GM21390 (cell line): ENCODE measurements around the gene VSNL1.
A peak's percentile ranks its signal among the peaks of the same experiment; 100 is the strongest.

Source experiments
- ATAC-seq: cut with Tn5 transposase; IDR thresholded peaks from one replicate; pipeline ENCODE4 v1.9.1; 2021; ENCODE audit not compliant: unreplicated experiment

VSNL1 gene

DNA sequence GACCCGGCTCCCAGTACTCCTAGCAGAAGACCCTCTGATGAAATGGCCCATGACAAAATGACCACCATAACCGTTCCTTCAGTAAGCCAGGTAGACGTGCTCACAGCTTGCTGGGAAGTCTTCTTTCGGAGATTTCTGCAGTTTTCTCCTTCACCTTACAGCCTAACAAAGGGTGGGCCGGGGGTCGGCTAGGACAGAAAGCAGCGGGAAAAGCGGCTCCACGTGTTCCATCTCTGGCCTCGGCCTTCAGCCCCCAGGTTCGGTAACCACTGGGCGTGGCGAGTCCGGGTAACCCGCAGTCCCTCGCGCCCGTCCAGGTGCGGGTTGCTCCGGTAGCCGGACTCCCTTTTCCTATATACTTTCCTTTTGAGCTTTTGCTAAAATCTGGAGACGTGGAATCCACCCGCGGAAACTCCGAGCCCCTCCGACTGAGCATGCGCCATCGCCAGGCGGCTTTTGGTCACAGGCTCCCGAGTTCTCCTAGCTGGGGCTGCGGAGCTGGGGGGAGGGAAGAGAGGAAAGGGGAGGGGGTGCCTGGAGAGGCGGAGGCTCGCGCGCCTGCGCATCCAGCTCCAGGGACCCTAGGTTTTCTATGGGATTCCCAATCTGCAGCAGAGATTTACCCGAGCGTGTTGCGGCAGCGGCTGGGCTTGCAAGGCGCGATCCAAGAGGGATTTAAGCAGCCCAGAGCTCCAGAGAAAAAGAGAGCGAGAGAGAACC is at the start of gene VSNL1:
Gene VSNL1, plus strand, starts transcription at position 604 of the 720 bp plus-strand sequence. CDS start 51,379 bp downstream, outside the sequence.
- ATAC-seq: no peak

DNA sequence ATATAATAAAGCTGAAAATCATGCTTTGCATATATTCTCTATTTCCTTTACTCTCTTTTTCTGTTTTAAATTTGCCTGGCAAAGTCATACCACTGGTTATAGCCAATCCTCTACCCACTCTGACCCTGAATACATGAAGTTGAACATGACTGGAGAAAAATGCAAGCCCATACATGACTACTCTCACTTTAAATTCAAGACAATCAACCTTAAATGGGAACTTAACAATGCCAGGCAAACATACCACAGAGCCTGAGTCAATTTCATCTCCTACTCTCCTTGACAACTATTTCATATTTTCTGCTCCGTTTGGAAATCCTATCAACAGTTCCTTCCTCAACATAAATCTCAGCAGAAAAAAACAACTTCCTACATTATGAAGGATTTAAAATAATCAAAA is 44.9 kb upstream of the VSNL1 start:
- no peak for ATAC-seq

DNA sequence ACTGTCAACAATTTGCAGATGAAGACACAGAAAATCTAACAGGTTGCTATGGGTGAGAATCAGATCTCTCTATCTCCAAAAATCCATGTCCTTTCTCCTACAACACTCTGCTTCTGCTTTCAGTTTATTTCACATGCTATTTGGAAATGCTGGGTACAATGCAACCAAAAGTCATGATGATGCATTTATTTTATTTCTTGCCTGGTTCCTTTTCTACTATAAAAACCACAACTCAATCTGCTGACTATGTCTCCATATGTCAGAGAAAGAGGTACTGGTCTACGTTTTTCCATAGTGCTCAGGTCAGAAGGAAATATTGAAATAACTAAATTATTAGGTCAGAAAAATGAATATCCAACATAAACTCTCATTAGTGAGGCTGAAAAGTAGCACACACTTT is 42.8 kb upstream of the VSNL1 start:
- ATAC-seq: no peak

DNA sequence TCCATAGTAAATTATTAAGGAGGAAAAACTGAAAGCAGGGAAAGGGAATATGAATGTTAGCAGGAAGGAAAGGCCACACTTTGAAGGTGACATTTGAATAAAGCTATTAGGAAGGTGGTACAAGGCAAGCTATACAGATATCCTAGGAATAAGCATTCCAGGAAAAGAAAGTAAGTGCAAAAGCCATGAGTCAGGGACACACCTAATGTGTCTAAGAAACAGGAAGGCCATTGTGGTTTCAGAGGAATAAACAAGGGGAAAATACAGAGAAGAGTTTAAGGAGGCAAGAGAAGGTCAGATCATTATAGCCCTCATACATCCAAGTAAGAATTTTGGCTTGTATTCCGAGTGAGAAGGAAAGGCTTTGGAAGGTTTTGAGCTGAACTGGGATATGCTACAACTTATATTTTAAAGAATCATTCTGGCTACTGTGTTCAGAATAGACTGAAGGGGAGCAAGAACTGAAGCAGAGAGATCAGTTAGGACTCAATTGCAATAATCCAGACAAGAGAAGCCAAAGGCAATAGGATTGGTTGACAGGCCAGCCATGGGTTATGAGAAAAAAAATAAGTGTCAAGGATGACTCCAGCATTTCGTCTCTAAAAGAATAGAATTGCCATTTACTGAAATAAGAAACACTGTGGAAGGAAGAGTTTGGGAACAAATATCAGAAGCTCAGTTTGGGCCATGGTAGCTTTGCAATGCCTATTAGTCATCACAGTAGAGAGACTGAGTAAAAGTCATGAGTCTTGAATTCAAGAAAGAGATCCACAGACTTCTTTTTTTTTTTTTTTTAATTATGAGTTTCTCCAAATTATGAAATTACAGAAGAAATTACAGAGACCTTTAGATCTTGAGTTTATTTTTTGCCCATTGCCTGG is 33.5 kb upstream of the VSNL1 start:
- ATAC-seq: no peak

DNA sequence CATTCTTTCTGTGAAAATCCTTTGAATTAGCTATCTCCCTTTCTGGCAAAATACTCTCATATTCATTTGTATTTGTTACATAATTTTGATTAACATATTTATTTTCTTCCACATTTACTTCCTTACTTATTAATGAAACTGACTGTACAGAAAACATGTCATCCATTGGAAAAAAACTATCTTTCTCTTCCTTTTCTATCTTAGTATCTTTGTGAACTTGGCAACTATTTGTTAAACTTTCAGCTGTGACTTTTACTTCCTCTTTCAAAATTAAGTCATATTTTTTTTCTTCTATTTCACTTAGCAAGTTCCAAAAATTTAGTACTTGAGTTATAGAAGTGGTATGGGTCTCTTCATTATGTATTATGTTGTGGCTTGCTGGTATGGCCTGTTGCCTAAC is 24.8 kb upstream of the VSNL1 start:
- peak; percentile 38 for ATAC-seq

DNA sequence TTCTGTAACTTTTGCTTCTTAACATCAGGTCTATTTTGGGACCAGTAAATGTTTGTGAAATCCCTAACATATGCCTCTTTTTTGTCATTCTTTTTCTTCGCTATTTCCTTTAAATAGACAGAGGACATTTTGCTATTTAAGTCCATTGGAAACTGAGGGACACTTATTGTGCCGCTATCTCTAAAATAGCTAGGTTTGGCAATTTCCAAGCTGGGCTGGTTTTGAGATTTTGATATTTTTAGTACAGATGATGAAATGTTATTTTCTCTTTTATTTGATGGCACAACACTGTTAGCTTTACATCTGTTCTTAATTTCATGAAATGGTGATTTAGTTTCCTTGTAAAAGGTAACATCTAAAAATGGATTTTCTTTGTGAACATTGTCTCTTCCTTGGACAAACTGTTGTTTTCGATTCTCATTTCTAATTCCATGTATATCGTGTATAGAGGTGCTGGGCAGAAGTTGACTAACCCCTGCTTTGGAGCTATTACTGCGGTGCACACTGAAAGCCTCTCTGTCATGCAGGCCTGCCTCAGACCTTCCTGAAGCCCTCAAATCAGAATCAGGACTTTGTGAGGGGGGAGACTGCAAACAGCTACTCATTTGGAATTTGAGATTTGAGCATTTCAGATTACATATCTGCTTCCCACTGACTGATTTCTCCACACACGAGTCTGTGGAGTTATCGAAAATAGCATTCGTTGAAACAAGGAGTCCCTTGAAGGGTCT is 22.9 kb upstream of the VSNL1 start:
- peak; percentile 17 for ATAC-seq

DNA sequence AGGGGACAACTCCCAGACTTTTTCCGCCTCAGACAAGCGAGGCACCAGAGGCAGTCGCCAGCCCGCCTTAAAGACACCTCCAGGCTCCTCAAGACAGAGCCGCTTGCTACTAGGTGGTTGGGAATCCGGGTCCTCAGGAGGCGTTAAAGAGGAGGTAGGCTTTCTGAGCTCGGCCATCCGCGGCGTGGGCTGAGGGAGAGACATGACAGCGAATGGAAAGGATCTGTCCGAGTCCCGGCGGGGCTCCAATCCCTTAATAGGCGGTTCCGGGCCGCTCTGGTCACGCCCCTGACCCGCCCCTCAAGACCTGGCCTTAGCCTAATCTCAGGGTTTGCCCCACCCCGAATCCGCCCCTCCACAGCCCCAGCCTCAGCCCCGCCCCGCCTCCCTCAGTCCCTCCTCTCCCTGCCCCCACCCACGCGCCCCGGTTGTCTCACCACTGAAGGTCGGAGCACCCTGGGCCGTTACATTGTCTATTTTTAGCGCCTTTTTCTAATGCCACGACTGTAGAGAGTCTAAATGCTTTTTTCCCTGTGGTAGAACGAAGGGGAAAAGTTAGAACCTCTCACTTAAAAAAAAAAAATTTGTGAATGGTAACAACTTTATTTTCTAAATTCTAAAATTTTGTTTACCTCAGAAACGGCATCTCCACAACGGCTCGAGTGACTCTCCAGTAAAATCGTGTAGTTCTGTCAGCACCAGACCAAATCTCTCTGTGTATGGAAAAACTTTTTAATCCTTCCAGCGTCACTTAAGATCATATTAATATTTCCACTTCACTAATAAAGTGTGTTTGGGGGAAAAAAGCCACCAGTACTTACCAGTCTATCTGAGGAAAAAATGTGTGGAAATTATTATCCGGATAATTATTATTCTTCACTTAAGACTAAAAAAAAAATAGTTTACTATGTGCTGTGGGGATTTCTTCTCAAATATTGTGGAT is 22.0 kb upstream of the VSNL1 start, which contains the start of gene RAD51AP2:
Gene RAD51AP2, minus strand, starts transcription at position 229 of the 943 bp plus-strand sequence. Its CDS starts 25 bp downstream, at position 204.
- peak; percentile 80 for ATAC-seq

DNA sequence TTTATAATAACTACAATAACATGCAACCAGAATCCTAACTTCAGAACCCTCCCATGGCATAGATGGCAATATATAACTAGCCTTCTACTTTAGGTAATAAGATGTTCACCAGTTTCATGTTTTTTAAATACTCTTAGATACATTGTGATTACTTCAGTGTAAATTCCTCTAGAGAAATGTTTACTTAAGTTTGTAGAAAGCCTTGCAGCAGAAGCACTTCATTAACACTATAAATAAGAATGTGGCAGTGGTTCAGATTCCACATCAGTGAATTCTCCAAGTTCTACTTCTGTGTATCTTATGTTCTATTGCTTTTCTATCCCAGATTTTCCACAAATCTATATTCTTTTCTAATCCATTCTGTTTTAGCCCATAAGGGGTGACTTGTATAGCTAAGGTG is 21.0 kb upstream of the VSNL1 start:
- no peak for ATAC-seq

DNA sequence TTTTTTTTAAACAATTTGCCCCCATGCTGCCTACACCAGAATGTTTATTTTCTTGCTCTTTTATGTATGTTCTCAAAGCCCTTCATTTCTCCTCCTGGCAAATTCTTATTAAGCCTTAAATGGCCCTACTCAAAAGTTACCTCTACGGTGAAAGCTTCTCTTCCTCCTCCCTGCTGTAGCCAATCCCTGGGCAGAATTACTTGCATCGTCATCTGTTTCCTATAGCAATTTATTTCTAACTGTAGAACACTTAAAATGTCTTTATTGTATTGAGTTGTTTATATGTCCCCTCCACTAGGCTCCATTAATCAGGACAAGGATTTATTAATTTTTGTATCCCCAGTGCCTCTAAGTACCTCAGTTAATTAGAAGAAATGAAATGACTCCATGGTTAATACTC is 19.7 kb upstream of the VSNL1 start:
- peak; percentile 28 for ATAC-seq

DNA sequence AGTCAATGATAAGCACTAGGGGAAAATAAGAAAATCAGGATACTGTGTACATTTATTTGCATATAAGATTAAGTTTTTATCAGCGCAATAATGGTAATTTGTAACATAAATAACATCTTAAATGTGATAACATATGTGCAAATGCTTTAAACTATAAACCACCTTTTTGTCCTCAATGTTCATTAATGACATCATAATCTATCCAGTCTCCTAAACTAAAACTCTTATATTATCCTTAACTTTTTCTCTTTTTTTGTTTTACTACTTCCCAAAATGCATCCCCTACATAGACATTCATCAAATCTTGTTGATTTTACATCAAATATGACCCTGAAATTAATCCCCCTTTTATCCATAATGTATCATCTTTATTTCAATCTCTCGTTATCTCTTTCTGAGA is 18.9 kb upstream of the VSNL1 start:
- no peak for ATAC-seq

DNA sequence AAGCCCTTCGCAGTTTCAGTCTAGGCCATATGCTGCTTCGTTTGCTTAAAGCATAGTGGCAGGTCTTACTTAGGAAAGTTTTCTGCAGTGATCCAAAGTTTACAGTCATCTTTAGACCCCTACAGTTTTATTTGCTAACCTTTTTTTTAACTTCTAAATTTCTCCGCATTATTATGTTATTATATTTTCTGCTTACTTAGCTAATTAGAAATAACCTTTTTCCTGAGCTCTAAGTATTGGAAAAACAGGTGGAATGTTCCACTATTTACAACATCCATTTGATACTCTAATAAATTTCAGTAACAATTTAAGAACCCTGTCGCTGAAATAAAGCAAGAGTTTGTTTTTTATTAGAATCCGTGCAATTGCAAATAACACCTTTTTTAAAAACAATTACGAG is 18.2 kb upstream of the VSNL1 start:
- ATAC-seq: no peak

DNA sequence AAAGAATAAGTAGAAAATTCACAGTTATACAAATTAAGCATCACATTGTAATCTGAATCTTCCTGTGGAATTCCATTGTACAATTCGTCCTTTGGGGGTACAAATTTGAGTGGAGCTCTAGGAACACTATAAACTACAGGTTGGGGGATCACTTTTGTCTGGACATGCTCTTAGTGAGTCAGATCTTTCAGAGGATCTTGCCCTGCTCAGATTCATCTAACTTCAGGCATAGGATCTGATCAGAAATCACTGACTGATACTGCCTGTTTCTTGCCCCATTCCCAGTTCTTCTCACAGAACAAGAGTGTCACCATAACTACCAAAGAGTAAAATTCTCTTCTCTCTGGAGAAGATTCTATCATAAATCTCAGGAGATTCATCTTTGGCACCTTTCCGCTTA is 10.7 kb upstream of the VSNL1 start:
- no peak for ATAC-seq

DNA sequence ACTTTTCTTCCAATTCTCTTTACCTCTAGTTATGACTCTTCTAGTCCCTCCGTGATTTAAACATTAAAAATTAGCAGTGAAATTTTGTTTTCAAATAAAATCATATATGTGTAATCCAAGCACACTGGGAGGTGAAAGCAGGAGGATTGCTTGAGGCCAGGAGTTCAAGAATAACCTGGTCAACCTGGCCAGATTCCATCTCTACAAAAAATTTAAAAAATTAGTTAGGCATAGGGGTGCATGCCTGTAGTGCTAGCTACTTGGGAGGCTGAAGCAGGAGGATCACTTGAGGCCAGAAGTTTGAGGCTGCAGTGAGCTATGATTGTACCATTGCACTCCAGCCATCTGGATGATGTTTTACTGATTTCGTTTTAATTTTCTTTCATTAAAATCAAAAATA is 7.0 kb upstream of the VSNL1 start:
- ATAC-seq: no peak

DNA sequence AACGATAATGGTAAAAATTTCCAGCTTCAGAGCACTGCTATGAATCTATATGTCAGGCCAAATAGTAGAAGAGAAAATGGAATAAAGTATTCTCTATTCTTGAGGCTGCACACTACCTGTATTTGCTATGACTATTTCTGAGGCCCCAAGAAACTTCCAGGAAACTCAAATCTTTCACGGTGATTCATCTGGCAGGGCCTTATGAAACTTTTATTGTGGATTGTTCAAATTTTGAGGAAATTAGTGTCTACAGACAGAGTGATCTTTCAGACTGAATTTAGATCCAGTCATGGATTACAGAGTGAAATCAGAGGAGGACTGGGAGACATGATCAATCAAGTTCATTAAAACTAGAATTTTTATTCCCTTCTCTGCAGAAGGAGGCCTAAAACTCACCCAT is 4.1 kb upstream of the VSNL1 start:
- no peak for ATAC-seq

DNA sequence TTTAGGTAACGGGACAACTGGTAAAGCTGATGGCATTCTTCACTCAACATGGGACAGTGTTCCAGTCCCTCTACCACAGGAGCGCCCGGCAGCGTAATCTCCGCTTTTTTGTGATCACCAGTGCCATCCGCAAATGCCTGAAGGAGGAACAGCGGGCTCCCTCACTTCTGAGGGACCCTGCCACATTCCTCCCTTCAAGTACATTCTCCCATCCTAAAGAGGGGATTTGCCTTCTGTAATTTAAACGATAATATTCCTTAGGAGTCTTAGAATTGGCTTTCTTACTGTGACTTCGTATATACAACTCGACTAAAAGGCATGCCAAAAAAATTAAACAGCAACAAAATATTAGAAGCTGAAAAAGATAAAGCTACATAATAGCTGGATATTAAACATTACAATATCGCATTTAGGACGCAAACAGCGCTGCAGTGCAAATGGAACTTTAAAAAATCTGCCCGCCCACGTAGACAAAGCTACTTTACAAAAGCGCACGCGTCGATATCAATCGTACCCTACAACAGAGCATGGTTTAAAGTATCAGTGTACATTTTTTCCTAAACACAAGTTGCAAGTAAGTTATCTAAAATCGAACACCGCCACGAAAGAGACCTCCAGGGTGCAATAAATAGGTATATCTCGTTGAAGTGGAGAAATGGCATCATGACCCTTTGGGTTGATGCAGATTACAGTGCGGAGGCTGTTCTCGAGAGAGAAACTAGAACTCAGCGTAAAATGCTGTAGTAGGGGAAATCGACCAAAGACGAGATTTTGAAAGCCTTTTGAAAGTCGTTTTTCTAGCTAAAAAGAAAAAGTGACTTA is 2.3 kb upstream of the VSNL1 start:
- ATAC-seq: peak; percentile 15

DNA sequence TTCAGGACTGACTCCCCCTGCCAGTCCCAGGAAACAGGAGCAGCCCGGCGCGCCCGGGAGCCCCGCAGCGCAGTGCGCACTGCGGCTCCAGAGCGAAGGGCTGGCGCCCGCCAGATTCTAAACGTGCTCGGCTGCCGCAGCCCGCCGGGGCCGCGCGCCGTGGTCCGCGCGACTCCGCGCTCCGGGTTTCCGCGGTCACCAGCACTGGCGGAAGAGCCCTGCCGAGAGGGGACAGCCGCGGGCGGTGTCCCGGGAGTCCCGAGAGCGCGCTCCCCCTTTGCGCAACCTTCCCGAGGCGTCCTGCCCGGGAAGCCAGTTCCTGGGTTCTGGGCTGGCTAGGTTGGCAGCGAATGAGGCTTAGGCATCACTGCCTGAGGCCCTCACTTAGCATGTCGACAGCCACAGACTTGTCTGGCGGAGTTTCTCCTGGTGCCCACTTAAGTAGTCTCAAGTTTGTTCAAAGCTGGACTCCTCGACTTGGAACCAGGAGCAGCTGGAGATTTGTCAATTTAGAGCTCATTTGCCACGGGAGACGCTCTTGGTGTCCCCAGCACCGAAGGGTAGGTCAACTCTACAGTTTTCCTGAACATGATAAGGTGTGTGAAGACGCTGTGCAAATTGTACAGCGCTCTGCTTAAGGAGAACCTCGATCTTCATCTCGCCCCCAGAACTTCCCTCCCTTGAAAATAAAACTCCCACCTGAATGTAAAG is 1.5 kb upstream of the VSNL1 start:
- ATAC-seq: peak; percentile 45

DNA sequence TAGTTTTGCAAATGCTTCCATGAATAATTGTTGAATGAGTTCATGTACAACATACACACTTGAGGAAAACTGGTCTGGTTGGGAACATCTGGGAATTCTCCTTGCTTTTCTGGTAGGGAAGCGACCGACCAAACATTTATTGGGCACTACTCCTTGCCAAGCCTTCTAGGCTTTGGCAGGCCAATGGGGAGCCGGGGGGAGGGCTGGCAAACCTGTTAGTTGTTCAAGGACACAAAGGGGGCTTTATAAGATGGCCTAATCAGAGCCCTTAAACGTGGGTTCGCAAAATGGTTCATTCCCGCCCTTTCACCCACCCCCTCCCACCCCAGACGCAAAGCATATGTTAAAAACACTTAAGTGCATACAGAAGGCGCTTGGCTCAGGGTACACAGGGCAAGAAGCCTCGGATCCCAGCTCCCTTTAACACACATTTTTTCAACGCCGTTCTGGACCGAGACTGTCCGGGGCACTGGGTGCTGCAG is 844 bp upstream of the VSNL1 start:
- ATAC-seq: no peak

DNA sequence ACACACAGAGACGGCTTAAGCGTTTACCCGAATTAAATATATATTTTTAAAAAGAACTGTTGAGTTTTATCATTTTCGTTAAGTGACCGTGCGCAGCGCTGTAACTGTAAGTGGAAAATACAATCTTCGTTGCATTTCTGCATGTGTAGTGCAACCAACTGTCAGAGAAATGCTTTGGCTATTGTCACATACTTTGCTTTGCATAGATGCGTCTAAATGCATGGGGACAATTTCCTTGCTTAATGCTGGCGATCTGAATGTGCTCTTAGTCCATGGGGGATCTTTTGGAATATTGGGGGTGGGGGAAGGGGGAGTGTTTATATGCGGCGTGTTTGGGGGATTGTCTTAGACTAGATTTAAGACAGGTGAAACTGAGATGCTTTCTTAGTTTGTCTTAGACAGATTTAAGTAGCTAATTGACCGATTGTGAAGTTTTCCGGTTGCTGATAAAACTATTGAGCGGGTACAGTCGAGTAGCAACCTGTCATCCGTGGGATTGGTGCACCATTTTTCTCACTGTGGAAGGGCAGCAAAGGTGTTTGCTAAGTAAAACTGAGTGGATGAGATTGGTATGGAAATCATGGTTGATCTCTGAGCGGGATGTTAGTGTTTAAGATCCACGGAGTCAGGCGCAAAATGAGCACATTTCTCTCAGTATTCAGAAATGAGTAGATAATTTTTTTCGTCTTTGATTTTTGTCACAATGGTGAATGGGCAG is 476 bp downstream of the VSNL1 start:
- no peak for ATAC-seq
